SIG-M5 treated with dmso at 0.1 percent for 504 hours (cell line): ENCODE data around the gene SLC4A5.

ENCODE experiments used
- DNase-seq: peaks from one replicate; lab custom pipeline; 2025; ENCODE audit not compliant: unreplicated experiment; lab: John Stamatoyannopoulos, UW

The SLC4A5 gene

DNA sequence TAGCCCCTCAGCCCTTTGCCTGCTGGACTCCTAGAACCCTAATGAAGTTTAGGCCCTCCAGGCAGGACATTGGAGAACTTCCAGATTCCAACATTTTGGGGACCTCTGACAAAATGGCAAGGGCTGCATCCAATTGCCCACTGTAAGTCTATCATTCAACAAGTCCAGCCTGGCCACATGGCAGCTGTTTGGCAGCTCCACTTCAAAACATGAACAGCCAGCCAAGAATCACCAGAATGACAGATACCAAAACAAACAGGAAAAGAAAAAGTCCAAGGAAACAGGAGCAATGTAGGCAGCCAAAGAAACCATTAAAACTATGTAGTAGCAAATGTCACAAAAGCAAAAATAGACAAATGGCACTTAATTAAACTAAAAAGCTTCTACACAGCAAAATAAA, 25.5 kb downstream of the SLC4A5 start:
- no peak for DNase-seq

DNA sequence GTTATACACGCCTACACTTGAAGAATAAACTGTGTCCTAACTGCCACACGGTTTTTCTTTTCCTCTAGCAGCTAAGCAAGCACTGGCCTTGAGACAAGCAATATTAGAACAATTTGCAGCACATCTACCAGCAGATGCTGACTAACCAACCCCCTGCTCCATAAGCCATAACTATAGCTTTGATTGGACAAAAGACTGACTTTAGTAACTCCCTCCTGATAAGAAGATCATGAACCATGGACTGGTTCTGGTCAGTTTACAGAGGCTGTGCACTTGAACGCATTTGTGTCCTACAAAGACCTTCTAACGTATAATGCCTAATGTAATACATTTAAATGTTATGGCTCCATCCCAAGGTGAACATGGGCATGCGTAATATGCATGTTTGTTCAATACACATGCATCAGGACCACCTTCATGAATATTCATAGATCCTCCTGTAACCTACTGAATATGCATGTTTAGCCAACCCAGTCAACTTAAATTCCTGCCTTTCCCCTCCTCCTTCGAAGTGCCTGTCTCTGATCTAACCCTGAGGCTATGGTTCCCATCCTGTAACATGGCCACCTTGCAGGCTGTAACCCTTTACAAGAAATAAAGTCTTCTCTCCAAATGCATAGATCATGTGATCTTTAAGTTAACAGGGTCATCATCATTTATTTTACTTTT, 26.5 kb downstream of the SLC4A5 start:
- no peak for DNase-seq

DNA sequence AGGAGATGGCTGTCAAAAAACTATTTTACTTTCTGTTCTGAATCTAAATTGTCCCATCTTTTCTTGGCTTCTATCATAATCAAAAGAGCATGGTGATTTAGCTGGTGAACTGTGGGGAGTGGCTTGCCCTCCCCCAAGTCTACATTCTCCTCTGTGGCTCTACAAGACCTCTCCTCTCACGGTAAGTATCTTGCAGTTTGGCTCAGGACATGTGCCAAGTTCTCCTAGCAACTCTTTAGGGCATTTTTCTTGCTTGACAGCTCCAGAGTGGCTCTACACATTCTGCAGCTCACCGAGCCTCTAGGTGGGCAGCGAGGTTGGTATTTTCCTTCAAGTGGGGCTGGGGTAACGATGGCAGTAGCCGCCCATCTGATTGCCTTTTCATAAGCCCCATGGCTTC, 29.1 kb downstream of the SLC4A5 start:
- no peak for DNase-seq

DNA sequence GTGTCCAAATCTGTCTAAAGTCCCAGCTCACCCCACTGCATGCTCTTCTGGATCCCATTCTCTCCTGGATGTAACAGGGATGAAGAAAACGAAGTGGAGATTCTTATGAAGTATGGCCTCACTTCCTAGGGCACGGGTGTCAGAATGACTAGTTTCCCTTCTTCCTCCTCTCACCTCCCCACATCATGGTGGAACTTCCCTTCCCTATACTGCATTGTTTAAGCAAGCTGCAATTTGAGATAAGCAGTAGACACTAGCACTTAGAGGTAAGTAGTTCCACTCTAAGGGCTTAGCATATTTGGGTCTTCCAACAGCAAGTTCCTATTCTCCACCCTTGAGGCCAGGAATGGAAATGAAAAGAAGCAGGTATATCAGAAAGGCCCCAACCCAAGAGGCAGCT, 29.7 kb downstream of the SLC4A5 start:
- DNase-seq = no peak

DNA sequence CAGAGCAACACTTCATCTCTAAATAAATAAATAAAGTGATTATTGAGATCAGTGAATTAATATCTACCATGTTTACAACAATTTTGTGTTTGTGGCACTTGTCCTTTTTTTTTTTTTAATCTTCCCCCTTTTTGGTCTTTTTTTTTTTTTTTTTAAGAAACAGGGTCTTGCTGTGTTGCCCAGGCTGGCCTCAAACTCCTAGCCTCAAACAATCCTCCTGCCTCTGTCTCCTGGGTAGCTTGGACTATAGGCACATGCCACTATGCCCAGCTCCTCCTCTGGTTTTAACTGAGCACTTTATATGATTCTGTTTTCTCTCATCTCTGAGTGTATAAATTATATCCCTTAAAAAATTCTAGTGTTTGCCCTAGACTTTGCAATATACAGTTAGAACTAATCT, 30.3 kb downstream of the SLC4A5 start:
- DNase-seq = no peak

DNA sequence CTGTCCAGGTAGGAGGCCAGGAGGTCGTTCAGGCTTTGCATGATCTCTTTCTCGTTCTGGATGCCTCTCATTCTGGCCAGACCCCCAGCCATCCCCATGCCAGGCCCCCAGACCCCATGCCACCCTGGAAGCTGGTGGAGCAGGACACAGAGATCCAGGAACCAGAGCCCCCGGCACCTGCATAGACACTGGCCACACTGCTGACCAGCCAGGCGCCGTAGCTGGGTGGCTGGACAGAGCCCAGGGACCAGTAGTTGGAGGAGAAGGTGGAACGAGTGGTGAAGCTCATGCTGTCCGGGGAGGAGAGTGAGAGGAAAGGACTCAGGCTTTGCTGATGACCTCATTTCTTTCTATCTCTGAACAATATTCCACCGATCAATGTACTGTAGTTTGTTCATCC, 35.5 kb downstream of the SLC4A5 start:
- DNase-seq = no peak

DNA sequence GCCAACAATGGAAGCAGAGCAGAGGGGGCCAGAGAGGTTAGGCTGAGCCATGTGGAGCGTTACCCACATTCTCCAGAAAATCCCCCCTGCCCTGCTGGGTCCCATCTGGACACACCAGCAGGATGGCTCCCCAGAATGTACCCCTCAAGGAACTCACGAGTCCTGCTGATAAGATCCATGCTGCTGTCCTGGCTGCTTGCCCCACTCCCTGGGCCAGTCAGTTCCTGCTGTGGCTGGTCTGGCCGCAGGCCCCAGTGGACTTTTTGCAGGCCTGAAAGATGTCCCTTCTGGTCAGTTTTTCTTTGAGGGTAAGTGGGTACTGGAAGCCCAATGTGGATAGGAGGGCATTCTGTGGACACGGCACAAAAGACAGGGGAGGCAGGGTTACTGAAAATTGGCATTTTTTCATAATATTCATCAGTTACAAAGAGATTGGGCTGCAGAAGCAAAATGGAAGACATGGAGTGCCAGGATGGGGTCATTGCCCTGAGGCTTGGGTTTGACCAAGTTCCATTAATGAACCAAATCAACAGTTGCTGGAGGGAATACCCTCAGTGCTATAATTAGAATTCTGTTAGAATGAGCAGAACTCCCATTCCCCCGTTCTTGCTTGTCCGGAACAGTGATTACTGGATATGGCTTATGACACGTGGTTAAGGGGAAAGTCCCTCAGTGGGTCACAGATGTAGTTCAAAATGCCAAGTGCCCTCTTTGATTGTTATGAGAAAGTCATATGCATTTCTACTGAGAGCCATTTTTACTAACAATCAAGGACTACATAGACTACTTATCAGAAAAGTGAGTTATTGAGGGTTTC, 38.7 kb downstream of the SLC4A5 start:
- DNase-seq = no peak

DNA sequence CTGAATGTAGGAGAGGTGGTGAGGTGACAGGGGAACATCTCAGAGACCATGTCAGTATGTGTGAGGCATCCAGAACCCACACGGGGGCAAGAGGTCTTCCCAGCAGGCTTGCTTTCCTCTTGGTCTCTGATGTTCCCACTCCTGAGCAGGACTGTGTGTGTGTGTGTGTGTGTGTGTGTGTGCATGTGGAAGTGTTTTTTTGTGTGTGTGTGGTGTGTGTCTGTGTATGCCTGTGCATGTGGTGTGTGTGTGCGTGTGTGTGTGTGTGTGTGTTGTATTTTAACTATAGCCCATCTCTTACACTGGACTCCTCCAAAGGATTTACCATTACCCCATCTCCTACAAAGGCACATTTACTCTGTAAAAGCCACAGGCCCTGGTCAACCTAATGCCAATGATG, 40.4 kb downstream of the SLC4A5 start:
- no peak for DNase-seq

DNA sequence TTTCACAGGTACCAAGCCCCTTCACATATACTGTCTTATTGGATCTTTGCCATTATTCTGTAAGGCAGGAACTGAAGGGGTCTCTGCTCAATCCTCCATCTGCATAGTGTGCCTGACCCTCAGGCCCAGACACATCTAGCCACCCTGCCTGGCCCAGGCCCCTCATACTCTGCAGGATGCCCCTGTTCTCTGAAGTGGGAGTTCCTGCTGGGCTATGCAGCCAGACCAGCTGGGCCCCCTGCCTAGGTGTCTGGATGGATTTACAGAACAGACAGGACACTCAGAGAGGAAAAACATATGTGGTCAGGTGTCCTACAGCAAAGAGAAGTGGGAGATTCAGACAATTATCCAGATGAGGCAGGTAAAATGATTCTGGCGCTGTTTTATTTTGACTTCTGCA, 42.0 kb downstream of the SLC4A5 start:
- DNase-seq = no peak

DNA sequence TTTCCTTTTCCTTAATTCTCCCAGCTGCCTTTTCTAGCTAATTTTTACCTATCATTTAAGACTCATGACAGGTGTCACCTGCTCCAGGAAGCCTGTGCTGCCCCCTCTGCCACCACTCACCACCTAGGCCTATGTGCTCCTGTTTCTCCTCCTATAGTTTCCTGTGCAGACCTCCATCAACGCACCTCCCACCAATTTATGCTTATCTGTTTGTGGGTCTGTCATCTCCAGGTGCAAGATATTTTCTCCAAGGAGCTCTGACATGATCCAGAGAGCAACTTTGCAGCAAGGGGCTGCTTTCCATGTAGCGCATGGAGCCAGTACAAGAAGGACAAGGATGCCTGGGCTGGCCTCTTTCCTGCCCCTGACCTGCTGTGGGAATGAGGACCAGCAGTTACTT, 42.7 kb downstream of the SLC4A5 start:
- no peak for DNase-seq

DNA sequence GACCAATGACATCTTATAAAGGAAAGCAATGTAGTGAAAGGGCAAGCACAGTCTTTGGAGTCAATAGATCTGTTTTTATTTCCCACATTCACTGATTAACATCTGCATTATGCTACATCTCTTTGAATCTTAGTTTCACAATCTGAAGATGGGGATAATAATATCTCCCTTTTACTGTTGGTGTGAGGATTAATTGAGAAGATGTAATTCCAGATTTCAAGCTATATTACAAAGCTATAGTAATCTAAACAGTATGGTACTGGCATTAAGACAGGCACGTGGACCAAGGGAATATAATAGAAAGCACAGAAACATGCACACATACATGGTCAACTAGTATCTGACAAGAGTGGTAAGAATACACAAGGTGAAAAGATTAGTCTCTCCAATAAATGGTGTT, 45.3 kb downstream of the SLC4A5 start:
- DNase-seq = no peak

DNA sequence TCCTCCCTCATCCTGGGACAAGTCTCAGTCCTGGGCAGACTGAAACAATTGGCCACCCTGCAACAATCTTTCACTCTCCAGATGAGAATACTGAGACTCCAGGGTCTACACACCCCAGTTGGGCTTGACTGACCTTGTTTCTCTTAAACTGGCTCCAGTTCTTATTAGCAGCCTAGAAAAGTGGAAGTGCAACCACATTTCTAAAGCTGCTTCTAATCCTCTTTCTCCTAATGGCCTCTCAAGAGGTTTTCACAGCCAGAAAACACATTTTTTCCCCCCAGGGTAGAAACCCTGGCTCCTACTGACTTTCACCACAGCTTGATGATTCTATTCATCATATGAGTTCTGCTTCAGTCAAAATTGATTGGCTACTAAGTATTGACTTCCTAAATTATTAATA, 45.8 kb downstream of the SLC4A5 start:
- DNase-seq = peak; percentile 29

DNA sequence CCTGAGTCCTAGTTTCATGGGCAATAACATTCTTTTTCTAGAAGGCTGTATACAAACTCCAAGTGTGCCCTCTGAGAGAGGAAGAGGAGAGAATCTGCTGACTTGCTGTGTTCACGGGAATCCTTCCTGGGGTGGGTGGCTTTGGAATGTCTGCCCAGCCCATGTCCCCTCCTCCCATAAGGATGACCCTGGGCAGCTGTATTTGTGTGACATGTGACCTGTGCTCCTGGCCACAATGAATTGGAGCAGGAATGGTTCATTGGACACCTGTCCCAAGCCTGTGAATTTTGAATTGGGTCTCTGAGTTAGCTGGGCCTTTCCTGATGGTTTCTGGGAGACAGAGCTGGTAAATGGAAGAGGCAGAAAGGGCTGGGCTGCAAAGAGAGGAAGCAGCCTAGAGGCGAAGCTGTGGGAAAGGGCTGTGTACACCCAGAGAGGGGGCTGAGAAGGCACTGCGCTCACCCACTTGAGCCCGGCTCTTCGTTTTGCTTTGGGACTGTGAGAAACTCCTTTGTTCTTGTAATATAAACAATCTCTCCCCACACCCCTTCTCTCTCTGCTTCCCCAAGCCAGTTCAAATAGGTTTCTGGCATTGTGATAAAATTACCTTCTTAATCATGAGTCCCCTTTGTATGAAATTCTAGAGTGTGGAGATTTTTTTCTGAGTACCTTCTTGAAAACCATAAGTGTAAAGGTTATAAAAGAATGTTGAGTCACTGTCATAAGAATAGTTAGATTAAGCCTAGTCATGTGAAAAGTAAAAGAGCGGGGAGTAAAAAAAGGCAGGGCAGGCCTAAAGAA, 49.8 kb downstream of the SLC4A5 start:
- DNase-seq = no peak

DNA sequence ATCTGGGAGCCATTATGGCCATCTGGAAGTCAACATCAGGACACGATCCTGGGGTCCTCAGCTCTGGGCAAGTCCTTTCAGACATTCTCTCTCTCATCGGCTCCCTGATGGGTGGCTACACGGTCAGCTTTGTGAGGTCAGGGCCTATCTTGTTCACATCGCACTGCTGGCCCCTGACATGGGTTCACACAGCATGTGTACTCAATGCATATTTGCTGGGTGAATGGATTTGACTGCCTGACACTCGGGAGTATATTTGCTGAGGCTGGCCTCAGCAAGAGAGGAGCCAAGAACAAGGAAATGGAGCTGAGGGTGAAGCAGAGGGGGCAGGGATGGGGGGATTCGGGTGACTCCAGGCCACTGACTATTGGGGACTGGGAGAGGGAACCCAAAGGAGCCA, 50.5 kb downstream of the SLC4A5 start:
- peak; percentile 17 for DNase-seq

DNA sequence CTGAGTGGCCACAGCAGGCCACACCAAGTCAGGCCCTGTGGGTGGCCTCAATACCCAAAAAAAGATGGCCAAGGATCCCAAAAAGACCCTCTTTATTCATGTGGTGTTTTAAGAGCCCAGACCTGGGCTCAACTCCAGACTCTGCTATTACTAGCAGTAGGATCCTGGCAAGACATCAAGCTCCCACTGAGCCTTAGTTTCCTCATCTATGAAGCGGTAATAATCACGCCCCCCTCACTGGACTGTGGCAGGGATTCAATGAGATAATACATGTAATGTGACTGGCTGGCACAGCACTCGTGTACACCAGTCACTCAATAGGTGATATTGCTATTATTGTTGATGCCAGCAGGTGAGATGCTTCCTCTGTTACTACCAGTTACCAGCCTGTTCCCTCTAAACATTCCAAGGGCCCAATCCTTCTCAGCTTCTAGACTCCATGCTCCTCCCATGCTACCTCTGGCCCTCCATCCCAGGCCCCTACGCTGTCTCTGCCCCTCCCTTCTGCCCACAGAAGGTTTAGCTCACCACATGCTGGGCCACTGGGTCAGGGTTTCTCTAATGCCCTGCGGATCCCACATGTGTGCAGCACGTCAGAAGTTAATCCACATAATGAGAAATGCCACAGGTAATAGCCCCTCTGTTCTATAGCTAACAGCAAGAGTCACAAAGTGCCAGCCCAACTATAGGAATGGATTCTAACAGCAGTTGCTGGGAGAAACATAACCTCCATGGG, 51.2 kb downstream of the SLC4A5 start:
- no peak for DNase-seq

DNA sequence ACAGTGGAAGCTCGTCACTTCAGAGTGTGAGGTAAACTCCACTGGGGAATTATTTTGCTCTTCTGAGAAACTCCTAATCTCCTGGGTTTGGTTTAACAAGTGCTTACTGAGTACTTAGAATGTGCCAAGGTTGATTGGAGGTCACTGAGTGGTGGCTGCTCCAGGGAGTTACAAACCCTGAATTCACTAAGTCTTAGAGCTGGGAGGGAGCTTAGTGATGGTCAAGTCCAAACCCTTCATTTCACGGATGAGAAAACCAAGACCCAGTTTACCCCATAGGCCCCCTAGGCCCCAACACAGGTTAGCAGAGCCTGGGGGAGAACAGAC, 52.0 kb downstream of the SLC4A5 start:
- no peak for DNase-seq

DNA sequence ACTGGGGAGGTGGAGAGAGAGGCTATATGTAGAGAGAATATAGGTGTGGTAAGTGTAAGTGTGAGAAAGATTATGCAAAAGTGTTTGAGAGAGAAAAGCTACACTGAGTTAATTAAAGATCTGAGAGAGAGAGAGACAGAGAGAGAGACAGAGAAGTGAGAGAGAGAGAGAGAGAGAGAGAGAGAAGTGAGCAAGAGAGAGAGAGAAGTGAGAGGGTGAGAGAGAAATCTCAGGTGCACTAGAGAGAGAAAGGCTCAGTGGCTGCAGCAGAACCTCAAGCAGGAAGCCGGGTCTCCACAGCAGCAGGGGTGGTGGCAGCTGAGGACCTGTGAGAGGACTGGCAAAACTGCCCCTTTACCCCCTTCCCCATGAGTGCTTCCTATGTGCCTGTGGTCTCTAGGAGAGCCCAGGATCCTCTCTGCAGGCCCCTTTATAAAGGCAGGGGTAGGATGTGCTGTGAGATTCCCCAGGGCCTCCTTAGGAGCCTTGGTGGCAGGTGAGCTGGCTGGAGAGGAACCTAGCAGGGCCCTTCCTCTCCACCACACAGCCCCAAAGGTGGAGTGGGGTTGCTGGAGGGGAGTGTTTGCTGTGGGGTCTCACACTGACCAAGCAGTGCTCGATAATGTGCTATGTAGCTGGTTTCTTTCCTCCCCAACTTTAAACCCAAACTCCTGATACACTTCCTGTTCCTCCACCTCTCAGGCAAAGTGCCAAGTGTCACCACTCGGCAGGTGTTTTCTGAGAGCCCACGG, 52.6 kb downstream of the SLC4A5 start:
- DNase-seq = no peak

DNA sequence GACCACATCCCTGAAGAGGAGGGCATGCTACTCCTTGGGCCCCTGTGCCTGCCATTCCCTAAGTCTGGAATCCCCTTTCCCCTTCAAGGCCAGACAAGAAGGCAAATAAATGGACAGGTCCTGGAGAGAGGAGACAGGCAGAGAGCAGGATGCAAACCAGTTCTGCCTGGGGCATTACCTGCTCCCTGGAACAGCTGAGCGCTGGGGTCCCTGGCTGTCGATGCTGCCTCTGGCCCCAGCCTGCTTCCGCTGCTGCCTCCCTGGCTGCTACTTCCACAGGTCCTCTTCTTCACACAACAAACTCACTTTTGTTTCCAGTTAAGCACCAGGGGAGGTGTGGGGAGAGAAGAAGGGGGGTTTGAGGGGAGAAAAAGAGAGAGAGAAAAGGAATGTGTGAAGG, 53.1 kb downstream of the SLC4A5 start:
- no peak for DNase-seq

DNA sequence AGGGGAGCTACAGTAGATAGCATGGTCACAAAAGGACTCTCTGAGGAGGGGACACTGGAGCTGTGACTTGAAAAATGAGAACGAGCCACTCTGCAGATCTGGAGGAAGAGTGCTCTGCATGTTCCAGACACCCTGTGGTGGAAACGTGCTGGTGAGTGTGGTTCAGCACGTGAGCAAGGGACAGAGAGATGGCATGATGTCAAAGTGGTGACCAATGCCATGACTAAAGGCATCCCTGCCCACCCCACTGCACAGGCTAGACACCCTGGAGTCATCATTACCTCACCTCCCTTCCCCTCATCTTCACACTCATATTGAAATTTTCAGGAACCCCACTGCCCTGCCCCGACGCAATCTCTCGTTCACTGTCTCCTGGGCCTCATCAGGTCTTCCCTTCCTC, 56.5 kb downstream of the SLC4A5 start:
- DNase-seq = no peak

DNA sequence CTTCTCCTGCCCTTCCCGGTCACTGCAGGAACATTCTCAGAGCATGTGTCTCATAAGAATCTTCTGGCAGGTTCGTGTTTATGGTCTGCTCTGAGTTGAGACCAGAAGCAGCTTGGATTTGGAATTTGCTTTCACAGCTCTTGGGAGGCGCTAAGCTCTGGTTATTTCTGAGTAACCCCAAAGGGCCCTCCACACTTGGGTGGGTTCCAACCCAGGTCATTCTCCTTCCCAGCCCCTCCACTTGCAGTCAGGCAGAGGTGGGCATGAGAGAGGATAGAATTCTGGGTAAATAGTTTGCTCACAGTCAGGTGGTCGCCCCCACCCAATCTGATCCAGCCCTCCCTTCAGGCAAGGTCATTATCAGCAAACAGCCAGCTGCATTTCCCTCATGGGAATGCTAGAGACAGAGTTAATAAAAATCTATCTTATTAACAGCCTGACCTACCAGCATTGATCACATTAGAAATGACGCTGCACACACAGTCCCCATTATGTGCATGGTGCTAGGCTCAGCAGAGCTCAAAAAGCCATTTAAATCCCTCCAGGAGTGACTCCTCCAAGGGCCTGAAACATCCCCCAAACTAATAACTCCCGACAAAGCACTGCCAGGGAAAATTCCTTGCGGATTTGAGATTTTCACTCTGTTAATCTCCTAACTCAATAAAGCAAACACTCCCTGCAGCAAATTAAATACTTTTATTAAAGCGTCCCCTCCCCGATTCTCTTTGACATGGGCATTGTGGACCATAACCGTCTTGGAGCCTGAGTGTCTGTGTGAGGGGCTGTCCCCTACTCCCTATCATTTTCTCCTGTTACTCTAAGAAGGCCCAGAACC, 61.9 kb downstream of the SLC4A5 start:
- DNase-seq = no peak
